A549 (cell line): Measurements from ENCODE around the gene KCNA2. TPM values are rescaled to one million over a fixed set of nuclear protein-coding genes. Genes with fewer than 3 reads are reported as not detected.

Experiments used
- ATAC-seq, 2 experiments: fragments of 200-7000 bp in 1 of 2; fragments of >200 bp in 1 of 2; cut with Nextera tagmentation in 1 of 2; cut with Tn5 transposase in 1 of 2; 3 replicates each; pipeline versions ENCODE4 v1.8.0 to v1.9.1; 2018 to 2020; ENCODE audit warnings: mild to moderate bottlenecking in 1 of 2, moderate library complexity in 1 of 2
- CTCF ChIA-PET: fragments of 300-600 bp; sonication (Branson Sonifier 250); formaldehyde crosslinking; extraction: SDS; loops from one replicate; lab custom pipeline; 2021; ENCODE audit warnings: antibody characterized with exemption, inconsistent platforms; lab: Yijun Ruan, JAX
- POLR2A ChIA-PET: fragments of 350-600 bp; formaldehyde crosslinking; extraction: SDS; loops from one replicate; lab custom pipeline; 2021; ENCODE audit warnings: antibody characterized with exemption, inconsistent platforms; lab: Yijun Ruan, JAX
- DNase-seq, 2 experiments: peaks; one replicate each; pipeline versions ENCODE4 v3.0.0 to v3.0.0-alpha.2; 2011 to 2016; ENCODE audit warnings: low read depth in 1 of 2, low spot score in 1 of 2
- FAIRE-seq: peaks from 2 replicates; lab custom pipeline; 2011; peaks lifted over from hg19 to GRCh38; lab: Jason Lieb, UNC
- H3K27ac ChIP-seq, 2 experiments: fragments of >200 bp; sonication (Bioruptor Twin); formaldehyde crosslinking; 3 replicates each; pipeline ENCODE4 v1.5.1; 2016 to 2017
- H3K4me1 ChIP-seq: fragments of >200 bp; sonication (Bioruptor Twin); formaldehyde crosslinking; 3 replicates; pipeline ENCODE4 v1.6.1; 2016
- H3K4me2 ChIP-seq: fragments of >200 bp; sonication (Bioruptor Twin); formaldehyde crosslinking; 3 replicates; pipeline ENCODE4 v1.6.1; 2016
- H3K4me3 ChIP-seq: fragments of >200 bp; sonication (Bioruptor Twin); formaldehyde crosslinking; 3 replicates; pipeline ENCODE4 v1.5.1; 2016
- H3K9me3 ChIP-seq: fragments of >200 bp; sonication (Bioruptor Twin); formaldehyde crosslinking; 3 replicates; pipeline ENCODE4 v1.6.1; 2016
- BCL3 ChIP-seq: fragments of >200 bp; sonication (Bioruptor Twin); formaldehyde crosslinking; IDR thresholded peaks from 3 replicates; pipeline ENCODE4 v1.6.1; 2016
- BHLHE40 ChIP-seq: IDR thresholded peaks from 2 replicates; pipeline ENCODE4 v1.6.1; 2012; ENCODE audit warnings: low read depth, low read length, inconsistent platforms
- CBX2 ChIP-seq: fragments of 200-600 bp; sonication (generic); IDR thresholded peaks from 2 replicates; pipeline ENCODE4 v1.6.1; 2016; ENCODE audit warnings: low read depth, mild to moderate bottlenecking, borderline replicate concordance
- CBX8 ChIP-seq: fragments of 200-600 bp; sonication (generic); IDR thresholded peaks from 2 replicates; pipeline ENCODE4 v1.6.1; 2016
- CEBPB ChIP-seq, 2 experiments: fragments of >200 bp in 1 of 2; sonication (Bioruptor Twin) in 1 of 2; formaldehyde crosslinking in 1 of 2; IDR thresholded peaks; 2 replicates each; pipeline ENCODE4 v1.6.1; 2012 to 2016
- EHMT2 ChIP-seq: fragments of 200-600 bp; sonication (generic); IDR thresholded peaks from 2 replicates; pipeline ENCODE4 v1.6.1; 2016; ENCODE audit warnings: antibody characterized with exemption, low read depth, mild to moderate bottlenecking, moderate library complexity
- FOSL2 ChIP-seq, 2 experiments: fragments of 450-650 bp in 1 of 2; fragments of >200 bp in 1 of 2; sonication (Bioruptor Twin) in 1 of 2; formaldehyde crosslinking; IDR thresholded peaks; 2 replicates each; pipeline versions ENCODE4 v1.5.0 to v1.6.1; 2016 to 2020; ENCODE audit warnings: mild to moderate bottlenecking in 1 of 2, moderate library complexity in 1 of 2
- HMGXB4 ChIP-seq: fragments of 250-450 bp; sonication (Bioruptor Pico); IDR thresholded peaks from 2 replicates; pipeline ENCODE4 v1.5.0; 2021; ENCODE audit warnings: mild to moderate bottlenecking, moderate library complexity, borderline replicate concordance
- JUNB ChIP-seq: fragments of >200 bp; sonication (Bioruptor Twin); formaldehyde crosslinking; IDR thresholded peaks from 2 replicates; pipeline ENCODE4 v1.6.1; 2016
- MAX ChIP-seq: IDR thresholded peaks from 2 replicates; pipeline ENCODE4 v1.6.1; 2012
- MYC ChIP-seq: IDR thresholded peaks from 2 replicates; pipeline ENCODE4 v1.6.1; 2012; ENCODE audit warnings: mild to moderate bottlenecking, inconsistent platforms, low read length, improper control_type of control experiment, borderline replicate concordance
- PHF8 ChIP-seq: fragments of 200-600 bp; sonication (generic); IDR thresholded peaks from 2 replicates; pipeline ENCODE4 v1.6.1; 2016; ENCODE audit warnings: low read depth, mild to moderate bottlenecking, antibody characterized with exemption, moderate library complexity, borderline replicate concordance
- POLR2A ChIP-seq: IDR thresholded peaks from 2 replicates; pipeline ENCODE4 v1.6.1; 2012; ENCODE audit warnings: mild to moderate bottlenecking, low read length
- RAD21 ChIP-seq, 2 experiments: fragments of >200 bp in 1 of 2; sonication (Bioruptor Twin) in 1 of 2; formaldehyde crosslinking in 1 of 2; IDR thresholded peaks in 1 of 2; conservative IDR thresholded peaks in 1 of 2; 2 replicates in 1 of 2; 3 replicates in 1 of 2; pipeline ENCODE4 v1.6.1; 2012 to 2018; ENCODE audit warnings: inconsistent platforms in 1 of 2
- RCOR1 ChIP-seq: fragments of 150-350 bp; IDR thresholded peaks from 2 replicates; pipeline ENCODE4 v1.6.1; 2014; ENCODE audit warnings: antibody characterized with exemption, low read length, low read depth
- RFX5 ChIP-seq: fragments of 450-650 bp; IDR thresholded peaks from 2 replicates; pipeline ENCODE4 v1.7.1; 2014; ENCODE audit warnings: antibody characterized with exemption, mild to moderate bottlenecking, moderate library complexity
- TFCP2L1 ChIP-seq: fragments of 250-450 bp; sonication (Bioruptor Pico); IDR thresholded peaks from 2 replicates; pipeline ENCODE4 v1.5.0; 2021; ENCODE audit warnings: mild to moderate bottlenecking
- WGBS: methylation state at CpG from one replicate; pipeline ENCODE4 v1.1.6; 2017; ENCODE audit errors: missing lambda C conversion rate; 5-methylcytosine and 5-hydroxymethylcytosine counted together
- polyA plus RNA-seq, 4 experiments: library from polyadenylated mRNA; depleted of rRNA in 3 of 4; stranded (reverse); fragments of >200 nt; fragmentation: RNase III in 1 of 4; extraction: RNeasy Plus Mini Kit Qiagen cat#74134 plus additional on column Dnase treatment in 1 of 4; gene quantifications; 2 replicates in 3 of 4; 3 replicates in 1 of 4; pipeline ENCODE4 v1.2.3, GENCODE V29; 2011 to 2017
- TF ChIP-seq, protein P1 (sequence below): IDR thresholded peaks from 2 replicates; pipeline ENCODE4 v1.6.1; 2012; ENCODE audit warnings: low read depth, borderline replicate concordance
- TF ChIP-seq, protein P2 (sequence below): fragments of 200-600 bp; sonication (generic); IDR thresholded peaks from 2 replicates; pipeline ENCODE4 v1.6.1; 2016; ENCODE audit warnings: antibody characterized with exemption, mild to moderate bottlenecking, moderate library complexity
- TF ChIP-seq, protein P3 (sequence below): fragments of >200 bp; sonication (Bioruptor Twin); formaldehyde crosslinking; IDR thresholded peaks from 2 replicates; pipeline ENCODE4 v1.6.1; 2016
- TF ChIP-seq, protein P4 (sequence below): fragments of 250-450 bp; sonication (Bioruptor Pico); IDR thresholded peaks from 2 replicates; pipeline ENCODE4 v1.5.0; 2020; ENCODE audit warnings: low read depth, mild to moderate bottlenecking, moderate library complexity

KCNA2 gene
- polyA plus RNA-seq, 2 of the 4 experiments (the other 2 are of a cell fraction): 0.04 to 0.05 TPM

DNA sequence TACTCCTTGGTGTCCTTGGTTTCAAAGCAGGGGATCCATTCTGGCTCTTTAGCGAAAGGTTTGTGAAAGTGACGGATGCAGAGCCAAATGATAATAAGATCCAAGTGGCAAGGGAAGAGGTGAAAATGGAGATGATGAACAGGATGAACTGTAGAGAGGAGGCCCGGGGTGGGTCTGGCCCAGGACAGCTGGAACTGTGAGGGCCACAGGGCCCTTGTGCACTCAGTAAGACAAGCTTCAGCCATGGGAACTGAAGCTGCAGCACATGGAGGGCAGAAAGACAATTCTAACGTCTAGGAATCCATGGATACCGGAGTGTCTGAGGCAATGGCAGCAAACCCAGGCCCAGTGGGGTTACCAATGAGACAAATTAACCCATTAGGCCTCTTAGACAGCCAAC lies 4.8 kb downstream of the KCNA2 start:
- POLR2A ChIA-PET: no interaction called here
- ATAC-seq (no peak), DNase-seq (no peak), FAIRE-seq (no peak)
- Histone ChIP-seq H3K9me3 (no peaks in the 10 kb centered on the region), H3K4me3 (no peak overlapping the region), H3K4me2 (no peak overlapping the region), H3K4me1 (no peaks in the 10 kb centered on the region), H3K27ac (no peak overlapping the region)
- WGBS: 38% methylated on average over 5 of the region's 5 CpGs
- CTCF ChIA-PET: no interaction called here
- TF ChIP-seq RCOR1: no peak
- no peak for TF ChIP-seq BHLHE40
- TF ChIP-seq RAD21 (conservative IDR thresholded peaks at IDR 0.05 in 1 of 2, IDR thresholded peaks at IDR 0.05 in 1 of 2): no peak
- TF ChIP-seq MAX: no peak

DNA sequence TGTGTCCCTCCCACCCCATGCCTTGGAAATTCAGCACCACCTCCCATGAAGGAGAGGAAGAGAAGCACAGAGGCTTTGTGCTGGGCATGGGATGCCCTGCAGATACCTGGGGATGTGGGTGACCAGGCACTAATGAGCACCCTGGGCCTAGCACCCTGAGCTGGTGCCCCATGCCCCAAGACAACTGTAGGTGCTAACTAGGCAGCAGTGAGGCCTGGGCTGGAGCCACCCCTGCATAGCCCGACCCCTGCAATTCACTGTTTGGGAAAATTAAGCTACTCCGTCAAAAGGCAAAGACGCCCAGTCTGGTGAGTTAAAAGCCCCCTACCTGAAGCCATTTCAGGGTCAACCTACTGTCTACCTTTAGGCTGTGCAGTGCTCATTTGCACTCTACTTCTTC lies 5.4 kb downstream of the KCNA2 start:
- ChIA-PET POLR2A (no interaction called here), CTCF (no interaction called here)
- ATAC-seq (no peak), FAIRE-seq (no peak), DNase-seq (no peak)
- TF ChIP-seq CBX2: no peak
- TF ChIP-seq, protein P1, sequence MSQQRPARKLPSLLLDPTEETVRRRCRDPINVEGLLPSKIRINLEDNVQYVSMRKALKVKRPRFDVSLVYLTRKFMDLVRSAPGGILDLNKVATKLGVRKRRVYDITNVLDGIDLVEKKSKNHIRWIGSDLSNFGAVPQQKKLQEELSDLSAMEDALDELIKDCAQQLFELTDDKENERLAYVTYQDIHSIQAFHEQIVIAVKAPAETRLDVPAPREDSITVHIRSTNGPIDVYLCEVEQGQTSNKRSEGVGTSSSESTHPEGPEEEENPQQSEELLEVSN: no peak
- no peak for TF ChIP-seq MYC
- TF ChIP-seq TFCP2L1 (CRISPR knock-in tag): no peak
- no peak for TF ChIP-seq FOSL2 (IDR thresholded peaks at IDR 0.05)
- TF ChIP-seq FOSL2 (CRISPR knock-in tag; IDR thresholded peaks at IDR 0.05): no peak
- TF ChIP-seq, protein P2, sequence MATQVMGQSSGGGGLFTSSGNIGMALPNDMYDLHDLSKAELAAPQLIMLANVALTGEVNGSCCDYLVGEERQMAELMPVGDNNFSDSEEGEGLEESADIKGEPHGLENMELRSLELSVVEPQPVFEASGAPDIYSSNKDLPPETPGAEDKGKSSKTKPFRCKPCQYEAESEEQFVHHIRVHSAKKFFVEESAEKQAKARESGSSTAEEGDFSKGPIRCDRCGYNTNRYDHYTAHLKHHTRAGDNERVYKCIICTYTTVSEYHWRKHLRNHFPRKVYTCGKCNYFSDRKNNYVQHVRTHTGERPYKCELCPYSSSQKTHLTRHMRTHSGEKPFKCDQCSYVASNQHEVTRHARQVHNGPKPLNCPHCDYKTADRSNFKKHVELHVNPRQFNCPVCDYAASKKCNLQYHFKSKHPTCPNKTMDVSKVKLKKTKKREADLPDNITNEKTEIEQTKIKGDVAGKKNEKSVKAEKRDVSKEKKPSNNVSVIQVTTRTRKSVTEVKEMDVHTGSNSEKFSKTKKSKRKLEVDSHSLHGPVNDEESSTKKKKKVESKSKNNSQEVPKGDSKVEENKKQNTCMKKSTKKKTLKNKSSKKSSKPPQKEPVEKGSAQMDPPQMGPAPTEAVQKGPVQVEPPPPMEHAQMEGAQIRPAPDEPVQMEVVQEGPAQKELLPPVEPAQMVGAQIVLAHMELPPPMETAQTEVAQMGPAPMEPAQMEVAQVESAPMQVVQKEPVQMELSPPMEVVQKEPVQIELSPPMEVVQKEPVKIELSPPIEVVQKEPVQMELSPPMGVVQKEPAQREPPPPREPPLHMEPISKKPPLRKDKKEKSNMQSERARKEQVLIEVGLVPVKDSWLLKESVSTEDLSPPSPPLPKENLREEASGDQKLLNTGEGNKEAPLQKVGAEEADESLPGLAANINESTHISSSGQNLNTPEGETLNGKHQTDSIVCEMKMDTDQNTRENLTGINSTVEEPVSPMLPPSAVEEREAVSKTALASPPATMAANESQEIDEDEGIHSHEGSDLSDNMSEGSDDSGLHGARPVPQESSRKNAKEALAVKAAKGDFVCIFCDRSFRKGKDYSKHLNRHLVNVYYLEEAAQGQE: no peak
- TF ChIP-seq, protein P3, sequence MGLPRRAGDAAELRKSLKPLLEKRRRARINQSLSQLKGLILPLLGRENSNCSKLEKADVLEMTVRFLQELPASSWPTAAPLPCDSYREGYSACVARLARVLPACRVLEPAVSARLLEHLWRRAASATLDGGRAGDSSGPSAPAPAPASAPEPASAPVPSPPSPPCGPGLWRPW: no peak
- TF ChIP-seq, protein P4, sequence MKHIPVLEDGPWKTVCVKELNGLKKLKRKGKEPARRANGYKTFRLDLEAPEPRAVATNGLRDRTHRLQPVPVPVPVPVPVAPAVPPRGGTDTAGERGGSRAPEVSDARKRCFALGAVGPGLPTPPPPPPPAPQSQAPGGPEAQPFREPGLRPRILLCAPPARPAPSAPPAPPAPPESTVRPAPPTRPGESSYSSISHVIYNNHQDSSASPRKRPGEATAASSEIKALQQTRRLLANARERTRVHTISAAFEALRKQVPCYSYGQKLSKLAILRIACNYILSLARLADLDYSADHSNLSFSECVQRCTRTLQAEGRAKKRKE (CRISPR knock-in tag): no peak
- no peak for TF ChIP-seq PHF8
- TF ChIP-seq CBX8: no peak
- TF ChIP-seq BCL3: no peak
- Histone ChIP-seq H3K4me2 (no peak overlapping the region), H3K9me3 (no peaks in the 10 kb centered on the region), H3K4me3 (no peak overlapping the region), H3K4me1 (no peaks in the 10 kb centered on the region), H3K27ac (no peak overlapping the region)
- 79% methylated on average over 2 of the region's 3 CpGs for WGBS

GRCh38 chr1:110597966-110598365 lies 8.2 kb downstream of the KCNA2 start:
- ChIA-PET POLR2A (no interaction called here), CTCF (interaction anchor here (1.0 to 1.7 kb wide), 3 partner anchors 9 to 22 kb away, joined by 4 to 6 read pairs (median 4); no protein-coding TSS in a partner anchor)
- no peaks in the 10 kb centered on the region for H3K9me3 ChIP-seq
- H3K27ac ChIP-seq: no peak overlapping the region
- FAIRE-seq (no peak), DNase-seq (no peak), ATAC-seq (no peak)
- 62% methylated on average over 5 of the region's 5 CpGs for WGBS
- no peak overlapping the region for H3K4me2 ChIP-seq
- no peaks in the 10 kb centered on the region for H3K4me1 ChIP-seq
- H3K4me3 ChIP-seq: no peak overlapping the region
- TF ChIP-seq, protein P4 (CRISPR knock-in tag): no peak
- TF ChIP-seq CEBPB (IDR thresholded peaks at IDR 0.05) (no peak), POLR2A (no peak), HMGXB4 (no peak), EHMT2 (no peak), RFX5 (no peak), JUNB (no peak)
